ENCODE results near the gene SPRTN.

GRCh38 chr1:231396643-231397042 lies 58.5 kb downstream of the SPRTN start:
- TF ChIP-seq EZH2phosphoT487 (IDR thresholded peaks at IDR 0.05; ENCODE audit: borderline replicate concordance) (no peak), EGR1 (IDR thresholded peaks at IDR 0.05; ENCODE audit: low read depth) (no peak), MAX (IDR thresholded peaks at IDR 0.05) (no peak), EZH2 (IDR thresholded peaks at IDR 0.05) (no peak), POLR2A (IDR thresholded peaks at IDR 0.05; ENCODE audit: borderline replicate concordance, extremely low read depth, insufficient read depth, insufficient read length) (no peak), REST (IDR thresholded peaks at IDR 0.05; ENCODE audit: low read depth) (no peak), ZFX (IDR thresholded peaks at IDR 0.05) (no peak), ELF1 (IDR thresholded peaks at IDR 0.05; ENCODE audit: borderline replicate concordance, low read depth) (no peak), CEBPB (IDR thresholded peaks at IDR 0.05; ENCODE audit: low read depth) (no peak)
- TF ChIP-seq, protein P1, sequence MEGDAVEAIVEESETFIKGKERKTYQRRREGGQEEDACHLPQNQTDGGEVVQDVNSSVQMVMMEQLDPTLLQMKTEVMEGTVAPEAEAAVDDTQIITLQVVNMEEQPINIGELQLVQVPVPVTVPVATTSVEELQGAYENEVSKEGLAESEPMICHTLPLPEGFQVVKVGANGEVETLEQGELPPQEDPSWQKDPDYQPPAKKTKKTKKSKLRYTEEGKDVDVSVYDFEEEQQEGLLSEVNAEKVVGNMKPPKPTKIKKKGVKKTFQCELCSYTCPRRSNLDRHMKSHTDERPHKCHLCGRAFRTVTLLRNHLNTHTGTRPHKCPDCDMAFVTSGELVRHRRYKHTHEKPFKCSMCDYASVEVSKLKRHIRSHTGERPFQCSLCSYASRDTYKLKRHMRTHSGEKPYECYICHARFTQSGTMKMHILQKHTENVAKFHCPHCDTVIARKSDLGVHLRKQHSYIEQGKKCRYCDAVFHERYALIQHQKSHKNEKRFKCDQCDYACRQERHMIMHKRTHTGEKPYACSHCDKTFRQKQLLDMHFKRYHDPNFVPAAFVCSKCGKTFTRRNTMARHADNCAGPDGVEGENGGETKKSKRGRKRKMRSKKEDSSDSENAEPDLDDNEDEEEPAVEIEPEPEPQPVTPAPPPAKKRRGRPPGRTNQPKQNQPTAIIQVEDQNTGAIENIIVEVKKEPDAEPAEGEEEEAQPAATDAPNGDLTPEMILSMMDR (IDR thresholded peaks at IDR 0.05 in 2 of 3, conservative IDR thresholded peaks at IDR 0.05 in 1 of 3; ENCODE audit: borderline replicate concordance in 1 of 3, insufficient read depth in 1 of 3, low read depth in 2 of 3, low read length in 2 of 3): no peak
- TF ChIP-seq, protein P2, sequence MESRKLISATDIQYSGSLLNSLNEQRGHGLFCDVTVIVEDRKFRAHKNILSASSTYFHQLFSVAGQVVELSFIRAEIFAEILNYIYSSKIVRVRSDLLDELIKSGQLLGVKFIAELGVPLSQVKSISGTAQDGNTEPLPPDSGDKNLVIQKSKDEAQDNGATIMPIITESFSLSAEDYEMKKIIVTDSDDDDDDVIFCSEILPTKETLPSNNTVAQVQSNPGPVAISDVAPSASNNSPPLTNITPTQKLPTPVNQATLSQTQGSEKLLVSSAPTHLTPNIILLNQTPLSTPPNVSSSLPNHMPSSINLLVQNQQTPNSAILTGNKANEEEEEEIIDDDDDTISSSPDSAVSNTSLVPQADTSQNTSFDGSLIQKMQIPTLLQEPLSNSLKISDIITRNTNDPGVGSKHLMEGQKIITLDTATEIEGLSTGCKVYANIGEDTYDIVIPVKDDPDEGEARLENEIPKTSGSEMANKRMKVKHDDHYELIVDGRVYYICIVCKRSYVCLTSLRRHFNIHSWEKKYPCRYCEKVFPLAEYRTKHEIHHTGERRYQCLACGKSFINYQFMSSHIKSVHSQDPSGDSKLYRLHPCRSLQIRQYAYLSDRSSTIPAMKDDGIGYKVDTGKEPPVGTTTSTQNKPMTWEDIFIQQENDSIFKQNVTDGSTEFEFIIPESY (IDR thresholded peaks at IDR 0.05; ENCODE audit: extremely low read depth, insufficient replicate concordance, low read length): no peak
